HG02623 (cell line): ENCODE results near the gene MBOAT7.
"Not testable (repeated sequence)": the region's sequence is repeated elsewhere in the genome, so short reads cannot be mapped to it uniquely, and the experiment has no call there.

ENCODE experiments used
- ATAC-seq: cut with Tn5 transposase; IDR thresholded peaks from one replicate; pipeline ENCODE4 v1.9.1; 2021; ENCODE audit warnings: moderate library complexity; ENCODE audit not compliant: unreplicated experiment

Gene MBOAT7

GRCh38 chr19:54189735-54190502 lies 539 bp upstream of the MBOAT7 start:
- peak; percentile 39 for ATAC-seq

- no peak for ATAC-seq
These were observed 1.0 kb downstream of the MBOAT7 start for GRCh38 chr19:54188215-54188871.

- ATAC-seq: no peak
These were observed 2.4 kb downstream of the MBOAT7 start for GRCh38 chr19:54186934-54187381.

GRCh38 chr19:54186351-54186750 lies 3.0 kb downstream of the MBOAT7 start:
- no peak for ATAC-seq

- no peak for ATAC-seq
These were observed 5.9 kb downstream of the MBOAT7 start for GRCh38 chr19:54183431-54183830.

GRCh38 chr19:54181894-54182293 lies 7.5 kb downstream of the MBOAT7 start:
- ATAC-seq: not testable (repeated sequence)

GRCh38 chr19:54180691-54181091 lies 8.7 kb downstream of the MBOAT7 start:
- ATAC-seq: no peak

GRCh38 chr19:54179921-54180461 lies 9.4 kb downstream of the MBOAT7 start:
- ATAC-seq: no peak

GRCh38 chr19:54179262-54179852 lies 10.0 kb downstream of the MBOAT7 start:
- ATAC-seq: no peak

- ATAC-seq: no peak
These were observed 10.7 kb downstream of the MBOAT7 start for GRCh38 chr19:54178581-54179261.

GRCh38 chr19:54173951-54174834 lies 15.2 kb downstream of the MBOAT7 start:
- ATAC-seq: no peak

GRCh38 chr19:54173359-54173699 lies 16.1 kb downstream of the MBOAT7 start:
- ATAC-seq: no peak

- no peak for ATAC-seq
These were observed 16.7 kb downstream of the MBOAT7 start, which contains the start of gene TMC4 for GRCh38 chr19:54172471-54173358. TMC4 (minus strand) TSS chr19:54173160; CDS start chr19:54173117, 43 bp downstream.

- not testable (repeated sequence) for ATAC-seq
These were observed 17.5 kb downstream of the MBOAT7 start for GRCh38 chr19:54171736-54172431.

- ATAC-seq: no peak
These were observed 20.1 kb downstream of the MBOAT7 start for GRCh38 chr19:54169149-54169740.

- ATAC-seq: no peak
These were observed 21.0 kb downstream of the MBOAT7 start for GRCh38 chr19:54168174-54168917.

GRCh38 chr19:54165222-54165621 lies 24.2 kb downstream of the MBOAT7 start:
- ATAC-seq: no peak
